GM19324 (cell line): ENCODE results near the gene VSIG8.
"Not testable (repeated sequence)": the region's sequence is repeated elsewhere in the genome, so short reads cannot be mapped to it uniquely, and the experiment has no call there.

Experiments
- ATAC-seq: cut with Tn5 transposase; IDR thresholded peaks from one replicate; pipeline ENCODE4 v1.9.1; 2021; ENCODE audit warnings: mild to moderate bottlenecking, moderate library complexity; ENCODE audit not compliant: unreplicated experiment, low FRiP score

VSIG8 gene, protein sequence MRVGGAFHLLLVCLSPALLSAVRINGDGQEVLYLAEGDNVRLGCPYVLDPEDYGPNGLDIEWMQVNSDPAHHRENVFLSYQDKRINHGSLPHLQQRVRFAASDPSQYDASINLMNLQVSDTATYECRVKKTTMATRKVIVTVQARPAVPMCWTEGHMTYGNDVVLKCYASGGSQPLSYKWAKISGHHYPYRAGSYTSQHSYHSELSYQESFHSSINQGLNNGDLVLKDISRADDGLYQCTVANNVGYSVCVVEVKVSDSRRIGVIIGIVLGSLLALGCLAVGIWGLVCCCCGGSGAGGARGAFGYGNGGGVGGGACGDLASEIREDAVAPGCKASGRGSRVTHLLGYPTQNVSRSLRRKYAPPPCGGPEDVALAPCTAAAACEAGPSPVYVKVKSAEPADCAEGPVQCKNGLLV

DNA sequence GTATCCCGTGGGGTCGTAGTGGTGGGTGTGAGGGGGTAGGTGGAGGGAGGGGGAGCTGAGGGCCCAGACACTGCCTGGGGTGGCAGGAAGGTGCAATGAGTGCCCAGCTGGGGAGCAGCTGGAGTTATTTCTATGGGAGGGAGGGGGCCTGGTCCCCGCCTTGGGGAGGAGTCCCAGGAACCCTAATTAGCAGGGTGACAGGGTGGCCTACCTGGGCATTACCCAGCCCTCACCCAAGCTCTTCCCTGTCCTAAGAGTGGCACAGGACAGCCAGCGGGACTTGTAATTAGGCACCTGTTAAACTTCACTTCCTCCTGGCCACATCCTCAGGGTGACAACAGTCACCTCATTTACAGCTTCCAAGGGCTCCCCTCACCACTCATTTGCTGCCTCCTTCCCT is at the start of gene VSIG8:
VSIG8 (minus strand) TSS at position 101 of the 400 bp plus-strand sequence. CDS start 136 bp downstream, outside the sequence.
- ATAC-seq: no peak

DNA sequence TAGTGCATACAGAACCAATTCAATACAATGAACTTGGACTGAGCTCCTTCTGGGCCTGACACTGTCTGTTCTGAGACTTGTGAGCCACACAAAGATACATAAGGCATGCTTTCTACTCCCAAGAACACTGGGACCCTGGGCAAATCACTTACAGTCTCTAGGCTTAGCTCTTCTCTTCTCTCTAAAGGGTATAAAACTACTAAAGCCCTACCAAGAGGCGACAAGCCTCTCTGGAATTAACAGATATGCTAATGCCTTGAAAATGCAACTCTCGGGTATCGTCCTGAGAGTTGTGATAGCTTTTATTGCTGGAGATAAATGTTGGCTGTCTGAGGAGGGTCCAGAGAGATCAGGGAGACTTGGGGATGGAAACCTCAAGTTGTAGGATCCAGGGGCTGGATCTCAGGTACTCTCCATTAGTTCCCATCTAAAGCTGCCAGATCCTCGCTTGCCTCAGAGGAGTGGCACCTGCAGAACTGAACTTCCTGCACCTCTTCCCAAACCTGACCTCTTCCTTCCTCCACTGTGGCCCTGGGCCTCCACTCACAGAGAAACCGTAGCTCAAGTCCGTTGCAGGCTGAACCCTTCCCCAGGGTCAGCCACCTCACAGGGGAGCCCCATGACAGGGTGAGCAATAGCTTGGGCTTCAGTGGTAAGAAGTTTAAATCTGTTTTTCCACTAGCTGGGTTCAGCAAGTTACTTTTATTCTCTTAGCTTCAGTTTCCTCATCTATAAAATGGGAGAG is 49.0 kb upstream of the VSIG8 start:
- no peak for ATAC-seq

DNA sequence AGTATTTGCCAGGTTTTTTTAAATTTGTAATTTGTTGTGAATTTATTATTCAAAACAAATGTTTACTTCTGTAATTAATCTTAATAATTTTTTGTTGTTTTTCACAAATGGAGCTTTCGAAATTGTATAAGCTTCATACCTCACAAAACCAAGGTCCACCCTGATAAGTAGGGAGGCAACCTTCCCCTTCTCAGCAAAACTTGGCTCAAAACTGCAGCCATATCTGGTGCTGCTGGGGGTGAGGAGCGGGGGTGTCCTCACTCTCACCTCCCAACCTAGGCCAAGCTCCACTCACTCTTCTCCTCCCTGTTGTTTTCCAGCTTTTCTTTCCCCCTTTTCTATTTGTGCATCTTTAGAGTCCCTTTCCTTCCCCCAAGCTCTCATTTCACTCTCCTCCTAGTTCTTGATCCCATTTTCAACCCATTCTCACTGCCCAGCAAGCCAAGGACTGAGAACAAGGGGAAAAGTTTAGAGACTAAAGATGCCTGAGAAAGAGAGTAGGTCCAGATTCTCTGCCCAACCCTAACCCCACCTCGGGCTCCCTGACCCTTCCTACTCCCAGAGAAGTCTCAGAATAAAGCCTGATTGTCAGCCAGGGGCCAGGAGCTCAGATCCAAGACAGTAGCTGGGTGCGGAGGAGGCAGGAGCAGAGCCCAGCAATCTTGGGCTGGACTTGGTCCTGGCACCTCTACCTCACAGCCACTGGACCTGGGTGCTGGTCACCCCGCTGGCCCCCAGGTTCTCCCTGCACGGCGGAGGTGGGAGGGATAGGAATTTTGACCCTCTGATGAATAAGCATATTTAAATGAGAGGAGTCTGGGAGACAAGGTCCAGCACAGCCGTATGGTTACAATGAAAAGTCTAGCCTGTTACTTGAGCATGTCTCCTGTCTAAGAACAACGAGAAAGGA is 45.8 kb upstream of the VSIG8 start:
- no peak for ATAC-seq

DNA sequence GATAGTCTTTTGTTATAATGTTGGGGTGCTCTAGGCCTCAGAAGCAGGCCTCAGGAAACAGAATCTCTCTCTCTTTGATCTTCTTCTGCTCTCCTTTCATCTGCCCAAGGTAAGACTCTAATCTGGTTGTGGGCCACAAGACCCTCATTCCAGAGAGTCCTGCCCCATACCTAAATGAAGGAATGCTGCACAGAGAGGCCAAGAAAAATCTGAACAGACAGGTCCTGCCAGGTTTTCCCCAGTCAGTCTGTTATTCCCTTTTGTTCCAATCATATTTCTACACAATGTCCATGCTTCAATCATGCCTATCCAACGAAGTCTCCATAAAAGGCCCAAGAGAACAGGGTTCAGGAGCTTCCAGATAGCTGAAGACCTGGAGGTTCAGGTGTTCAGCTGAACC is 44.5 kb upstream of the VSIG8 start:
- ATAC-seq: no peak

DNA sequence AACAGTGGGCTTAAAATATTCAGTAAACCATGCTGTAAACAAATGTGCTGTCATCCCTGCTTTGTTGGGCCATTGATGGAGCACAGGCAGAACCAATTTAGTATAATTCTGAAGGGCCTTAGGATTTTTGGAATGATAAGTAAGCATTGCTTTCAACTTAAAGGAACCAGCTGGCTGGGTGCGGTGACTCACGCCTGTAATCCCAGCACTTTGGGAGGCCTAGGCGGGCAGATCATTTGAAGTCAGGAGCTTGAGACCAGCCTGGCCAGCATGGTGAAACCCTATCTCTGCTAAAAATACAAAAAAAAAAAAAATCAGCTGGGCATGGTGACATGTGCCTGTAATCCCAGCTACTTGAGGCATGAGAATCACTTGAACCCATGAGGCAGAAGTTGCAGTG is 41.6 kb upstream of the VSIG8 start:
- ATAC-seq: not testable (repeated sequence)

DNA sequence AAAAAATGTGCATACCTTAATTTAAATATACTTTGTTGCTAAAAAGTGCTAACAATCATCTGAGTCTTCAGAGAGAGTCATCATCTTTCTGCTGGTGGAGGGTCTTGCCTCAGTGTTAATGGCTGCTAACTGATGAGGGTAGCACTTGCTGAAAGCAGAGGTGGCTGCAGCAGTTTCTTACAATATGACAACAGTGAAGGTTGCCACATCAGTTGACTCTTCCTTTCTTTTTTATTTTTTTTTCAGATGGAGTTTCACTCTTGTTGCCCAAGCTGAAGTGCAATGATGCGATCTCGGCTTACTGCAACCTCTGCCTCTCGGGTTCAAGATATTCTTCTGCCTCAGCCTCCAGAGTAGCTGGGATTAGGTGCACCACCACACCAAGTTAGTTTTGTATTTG is 40.1 kb upstream of the VSIG8 start:
- ATAC-seq: no peak

DNA sequence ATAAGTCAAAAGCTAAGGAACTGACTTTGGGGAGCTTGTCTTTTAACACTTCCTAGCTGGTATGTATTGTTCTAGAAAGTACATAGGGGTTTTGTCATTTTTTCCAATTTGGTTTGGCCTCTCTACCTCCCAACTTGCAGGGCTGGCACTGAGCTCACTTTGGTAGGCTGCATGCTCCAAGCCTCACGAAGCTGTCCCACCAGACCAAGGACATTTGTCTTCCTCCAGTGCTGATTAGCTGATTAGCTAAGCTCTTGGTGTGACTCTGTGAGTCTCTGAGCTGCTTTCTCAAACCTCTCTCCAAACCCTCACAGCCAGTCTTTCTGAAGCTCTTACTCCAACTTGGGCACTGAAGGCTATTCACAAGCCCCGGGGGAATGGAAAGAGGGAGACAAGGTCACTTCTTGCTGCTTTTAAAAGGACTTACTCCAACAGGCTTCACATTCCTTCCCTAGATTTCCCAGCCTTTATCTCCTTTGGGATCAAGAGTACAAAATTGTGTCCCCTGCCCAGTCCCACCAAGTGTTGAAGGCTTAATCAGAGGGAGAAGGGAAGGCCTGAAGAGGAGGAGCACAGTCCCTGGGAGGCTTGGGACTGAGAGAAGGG is 38.4 kb upstream of the VSIG8 start:
- no peak for ATAC-seq

DNA sequence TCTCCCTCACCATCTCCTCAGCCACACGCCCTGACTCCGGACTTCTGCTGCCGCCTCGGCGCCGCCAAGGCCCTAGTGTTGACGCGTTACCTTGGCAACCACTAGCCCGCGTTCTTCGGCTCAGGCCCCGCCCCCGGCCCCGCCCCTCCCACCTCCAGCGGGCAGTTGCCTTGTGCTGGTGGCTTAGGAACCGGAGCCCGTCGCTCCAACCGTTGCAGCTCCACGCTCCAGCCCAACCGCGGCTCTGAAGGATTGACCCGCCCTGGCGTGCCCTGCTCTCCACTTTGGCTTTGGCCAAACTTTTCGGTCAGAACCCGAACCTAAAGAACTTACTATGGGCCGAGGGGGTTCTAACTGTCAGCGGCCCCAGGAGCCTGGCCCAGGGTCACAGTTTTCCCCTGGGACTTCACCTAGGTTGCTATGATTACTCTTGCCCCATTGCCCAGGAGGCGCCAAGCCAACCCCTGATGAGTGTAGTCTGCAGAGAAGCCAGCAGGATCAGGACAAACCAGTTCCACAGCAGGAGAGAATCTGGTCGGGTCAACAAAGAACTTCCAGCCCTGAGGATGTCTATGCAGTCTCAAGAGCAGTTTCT is 37.7 kb upstream of the VSIG8 start, which contains the start of gene CFAP45:
CFAP45 (minus strand) TSS at position 80 of the 595 bp plus-strand sequence; CDS start at position 13, 67 bp downstream.
- ATAC-seq: no peak

DNA sequence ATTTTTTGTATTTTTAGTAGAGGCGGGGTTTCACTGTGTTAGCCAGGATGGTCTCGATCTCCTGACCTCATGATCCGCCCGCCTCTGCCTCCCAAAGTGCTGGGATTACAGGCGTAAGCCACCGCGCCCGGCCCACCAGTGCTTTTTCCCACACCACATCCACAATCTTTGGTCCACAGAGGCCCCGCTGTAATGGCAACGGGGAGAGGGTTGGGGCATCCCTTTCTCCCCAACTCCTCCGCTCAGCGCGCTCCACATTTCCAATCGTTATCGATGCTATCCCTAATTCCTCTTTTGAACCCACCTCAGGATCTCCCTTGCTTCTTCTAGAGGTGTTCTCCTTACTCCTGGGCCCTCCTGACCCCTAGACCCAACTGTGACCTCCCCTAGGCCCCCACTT is 37.2 kb upstream of the VSIG8 start:
- ATAC-seq: not testable (repeated sequence)

DNA sequence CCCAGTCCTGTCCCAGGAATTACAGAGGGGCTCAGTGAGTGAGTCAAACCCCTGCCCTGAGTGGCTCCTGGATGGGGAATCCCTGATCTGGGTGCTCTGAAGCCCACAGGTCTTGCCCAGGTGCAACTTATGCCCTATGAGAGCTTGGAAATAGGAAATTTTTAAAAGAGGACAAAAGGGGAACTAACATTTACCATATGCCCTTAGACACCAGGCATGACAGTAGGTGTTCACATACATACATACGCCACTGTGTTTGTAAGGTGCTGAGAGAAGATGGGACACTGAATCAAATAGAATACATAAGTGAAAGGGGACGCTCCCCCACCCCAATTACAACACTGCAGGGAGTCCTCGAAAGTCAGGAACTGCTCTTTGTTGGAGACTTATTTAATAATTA is 36.1 kb upstream of the VSIG8 start:
- no peak for ATAC-seq

DNA sequence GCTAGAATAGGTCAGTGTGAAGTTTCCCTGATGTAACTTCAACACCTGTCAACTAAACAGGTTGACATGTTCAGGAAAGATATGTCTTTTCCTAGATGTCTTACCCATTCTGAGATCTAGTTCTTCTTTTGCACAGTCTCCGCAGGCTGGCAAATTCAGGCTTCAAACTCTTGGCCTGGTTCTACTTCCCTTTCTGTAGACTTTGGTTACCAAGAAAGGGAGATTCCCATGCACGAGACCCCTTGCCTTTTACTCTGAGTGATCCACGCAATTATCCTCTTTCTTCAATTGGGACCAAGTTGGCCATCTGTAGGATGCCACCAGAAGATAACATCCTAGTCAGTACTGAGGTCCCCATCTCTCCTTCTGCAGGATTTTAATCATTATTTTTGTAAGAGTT is 35.5 kb upstream of the VSIG8 start:
- ATAC-seq: no peak

DNA sequence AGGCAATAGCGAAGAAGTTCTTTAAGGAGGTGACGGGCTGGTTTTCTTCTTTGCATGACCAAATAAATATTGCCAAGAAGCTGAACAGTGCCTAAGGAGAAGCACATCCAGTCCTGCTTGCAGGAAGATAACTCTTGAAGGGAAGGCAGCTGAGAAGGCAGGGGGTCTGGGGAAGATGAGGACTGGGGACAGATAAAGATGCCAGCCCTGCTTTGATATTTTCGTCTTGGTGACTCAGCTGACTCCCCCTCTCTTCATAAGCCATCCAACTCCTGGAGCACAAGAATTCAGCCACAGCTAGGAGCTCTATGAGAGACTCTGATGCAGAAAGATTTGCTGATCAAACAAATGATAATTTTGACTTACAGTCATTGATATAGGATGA is 34.1 kb upstream of the VSIG8 start:
- no peak for ATAC-seq

DNA sequence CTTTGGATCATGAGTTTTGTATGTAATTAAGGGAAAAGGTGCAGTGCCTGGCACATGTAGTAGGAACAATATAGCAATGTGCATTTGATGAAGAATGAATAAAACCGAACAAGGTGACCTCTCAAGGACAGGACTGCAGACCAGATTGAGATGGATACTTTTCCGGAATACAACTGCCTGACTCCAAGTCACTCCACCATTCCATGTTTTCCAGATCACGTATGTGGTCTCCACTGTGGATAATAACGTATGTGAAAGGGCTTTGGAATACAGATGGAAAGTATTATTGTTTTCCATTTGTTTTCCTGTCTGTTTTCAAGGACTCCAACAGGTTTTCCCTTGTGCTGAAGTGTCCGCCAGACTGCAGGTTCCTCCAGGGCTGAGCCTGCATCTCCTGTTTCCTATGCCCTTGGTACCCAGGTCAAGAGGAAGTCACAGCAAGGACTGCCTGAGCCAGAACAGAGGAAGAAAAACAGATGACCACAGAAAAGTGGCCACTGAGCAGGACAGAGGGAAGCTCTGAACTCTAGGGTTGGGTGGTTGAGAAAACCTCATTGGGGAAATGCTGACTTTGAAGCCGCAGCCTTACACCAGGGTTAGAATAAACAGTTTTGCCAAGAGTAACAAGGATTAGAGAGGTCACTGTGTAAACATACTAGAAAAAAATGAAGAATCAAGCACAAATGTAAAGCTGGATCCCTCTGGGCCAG is 33.5 kb upstream of the VSIG8 start:
- ATAC-seq: no peak

DNA sequence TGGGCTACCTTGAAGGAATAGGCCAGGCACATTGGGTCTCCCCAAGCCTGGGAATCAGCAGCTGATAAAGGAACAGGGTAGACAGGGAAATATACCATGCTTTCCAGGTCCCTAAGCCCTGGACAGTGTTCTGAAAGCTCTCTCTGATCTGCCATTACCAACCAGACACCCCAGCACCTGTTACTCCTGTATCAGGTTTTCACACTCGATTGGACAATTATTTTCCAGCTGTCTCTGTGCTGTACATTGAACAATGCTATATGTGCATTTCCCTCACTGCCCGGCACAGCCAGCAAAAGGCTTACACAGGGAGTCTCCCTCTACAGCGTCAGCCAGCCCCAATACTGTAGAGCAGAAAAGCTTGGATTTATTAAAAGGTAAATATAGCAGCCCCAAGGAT is 32.8 kb upstream of the VSIG8 start:
- ATAC-seq: no peak

DNA sequence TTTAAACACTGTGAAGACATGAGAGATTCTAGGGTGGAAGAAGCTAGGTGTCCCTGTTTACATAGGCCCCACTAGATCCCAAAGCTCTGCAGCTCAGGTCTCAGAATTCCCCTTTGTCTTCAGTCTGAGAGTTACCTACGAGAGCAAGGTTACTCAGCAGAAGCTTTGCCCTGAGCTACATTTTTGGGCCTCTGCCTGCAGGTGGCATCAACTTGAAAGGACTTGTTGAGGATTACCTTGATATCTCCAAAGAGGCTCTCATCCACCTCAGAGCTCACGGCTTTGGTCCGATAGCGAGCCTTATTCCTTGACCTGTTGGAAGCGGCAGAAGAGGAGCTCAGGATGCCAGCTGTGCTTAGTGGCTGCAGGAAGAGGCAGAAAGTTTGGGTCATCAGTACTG is 30.5 kb upstream of the VSIG8 start:
- ATAC-seq: no peak

DNA sequence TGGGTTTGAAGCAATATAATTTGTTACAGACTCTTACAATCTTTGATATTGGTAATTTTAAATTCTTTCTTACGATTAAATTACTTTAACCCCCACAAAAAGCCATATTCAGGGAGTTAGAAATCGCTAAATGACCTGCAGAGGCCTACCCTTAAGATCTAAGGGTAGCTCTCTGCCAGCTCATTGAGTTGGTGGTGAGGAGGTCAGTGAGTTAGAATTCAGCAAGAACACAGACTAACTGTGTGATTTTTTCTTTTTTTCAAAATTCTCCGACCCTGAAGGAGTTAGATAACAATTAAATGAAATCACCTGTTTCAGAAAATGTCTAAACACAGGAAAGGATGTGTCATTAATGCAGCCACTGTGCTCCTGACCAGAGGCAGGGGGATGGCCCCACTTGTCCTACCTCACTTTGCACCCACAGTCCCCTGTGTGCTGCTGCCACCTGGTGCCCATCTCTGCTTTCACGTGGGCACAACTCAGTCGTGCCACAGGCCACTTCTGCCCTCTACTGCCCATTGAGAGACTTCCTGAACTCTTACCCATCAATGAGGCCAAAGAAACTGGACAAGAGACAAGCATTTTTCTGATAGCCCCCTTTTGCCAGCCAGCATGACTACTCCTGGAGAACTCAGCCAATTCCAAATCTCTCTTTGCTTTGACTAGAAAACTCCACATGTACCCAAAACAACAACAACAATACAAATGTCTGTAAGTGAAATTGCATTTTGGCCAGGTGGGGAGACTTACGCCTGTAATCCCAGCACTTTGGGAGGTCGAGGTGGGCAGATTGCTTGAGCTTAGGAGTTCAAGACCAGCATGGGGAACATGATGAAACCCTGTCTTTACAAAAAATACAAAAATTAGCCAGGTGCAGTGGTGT is 29.1 kb upstream of the VSIG8 start:
- peak; percentile 77 for ATAC-seq

DNA sequence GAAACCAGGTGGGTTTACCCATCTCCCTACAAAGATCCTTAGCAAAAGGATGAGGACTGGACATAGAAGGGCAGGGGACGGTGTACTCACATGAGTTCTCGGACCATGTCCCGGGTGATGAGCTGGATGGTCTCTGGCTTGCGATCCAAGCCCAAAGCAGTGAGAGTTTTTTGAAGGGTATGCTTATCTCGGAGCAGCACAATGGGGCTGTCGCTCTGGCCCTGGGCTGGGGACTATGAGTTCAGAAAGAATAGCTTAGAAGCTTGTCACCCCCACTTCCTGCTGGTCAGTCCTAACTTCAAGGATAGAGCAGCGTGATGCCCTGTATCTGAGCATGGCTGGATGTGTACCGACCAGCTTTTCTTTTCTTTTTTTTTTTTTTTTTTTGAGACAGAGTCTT is 27.9 kb upstream of the VSIG8 start:
- ATAC-seq: no peak

DNA sequence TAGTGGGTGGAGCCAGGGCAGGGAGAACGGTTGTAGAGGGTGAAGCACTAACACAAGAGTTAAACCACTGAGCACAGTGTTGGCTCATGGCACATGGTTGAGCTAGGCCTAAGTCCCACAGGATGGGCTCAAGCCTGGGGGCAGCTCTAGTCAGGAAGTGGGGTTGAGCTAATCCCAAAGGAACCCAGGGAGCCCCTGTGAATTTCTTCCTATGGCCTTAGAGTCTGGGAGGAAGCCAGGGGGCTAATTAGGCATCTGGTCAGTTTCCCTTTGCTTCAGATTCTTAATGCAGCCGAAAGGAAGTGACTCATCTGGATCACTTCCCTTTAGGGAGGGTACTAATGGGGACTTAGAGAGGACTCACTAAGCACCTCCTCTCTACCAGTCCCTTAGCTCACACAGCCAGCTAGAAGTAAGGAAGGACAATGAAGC is 27.4 kb upstream of the VSIG8 start:
- peak; percentile 74 for ATAC-seq
